Activated B cell treated with CpG ODN at 0.5 μM for 24 hours (primary cell): Measurements from ENCODE around the gene TNFRSF4. TPM values are rescaled to one million over a fixed set of nuclear protein-coding genes. Genes with fewer than 3 reads are reported as not detected.
A peak's percentile ranks its signal among the peaks of the same experiment; 100 is the strongest.

Experiments
- ATAC-seq: fragments of 200-7000 bp; cut with Tn5 transposase; one replicate; pipeline ENCODE4 v1.10.0; 2021; ENCODE audit warnings: low read depth, mild to moderate bottlenecking, moderate library complexity
- CTCF ChIA-PET: fragments of 350-600 bp; sonication (Branson Sonifier 250); formaldehyde crosslinking; loops from one replicate; lab custom pipeline; 2021; ENCODE audit warnings: antibody characterized with exemption; lab: Charles Lee
- POLR2A ChIA-PET: fragments of 350-600 bp; sonication (Branson Sonifier 250); formaldehyde crosslinking; loops from one replicate; lab custom pipeline; 2021; ENCODE audit warnings: antibody characterized with exemption; lab: Charles Lee
- DNase-seq: peaks from one replicate; pipeline ENCODE4 v3.0.0; 2022
- H3K27ac Mint-ChIP-seq: one replicate; pipeline ENCODE4 v1.8.0; 2020; ENCODE audit warnings: mixed read lengths
- H3K27me3 Mint-ChIP-seq: one replicate; pipeline ENCODE4 v1.8.0; 2021; ENCODE audit warnings: mixed read lengths
- H3K36me3 Mint-ChIP-seq: one replicate; pipeline ENCODE4 v1.8.0; 2021; ENCODE audit warnings: low read depth, mixed read lengths
- H3K4me1 Mint-ChIP-seq: one replicate; pipeline ENCODE4 v1.8.0; 2021; ENCODE audit warnings: mixed read lengths
- H3K4me3 Mint-ChIP-seq: one replicate; pipeline ENCODE4 v1.8.0; 2020; ENCODE audit warnings: mild to moderate bottlenecking, mixed read lengths
- H3K9me3 Mint-ChIP-seq: one replicate; pipeline ENCODE4 v1.8.0; 2020; ENCODE audit warnings: mixed read lengths
- CTCF ChIP-seq: fragments of 200-600 bp; IDR thresholded peaks from one replicate; pipeline ENCODE4 v1.8.0; 2022; ENCODE audit warnings: antibody characterized with exemption, mild to moderate bottlenecking
- intact Hi-C: fragments of 100-400 bp; cut with micrococcal nuclease; formaldehyde crosslinking; loops from one replicate; pipeline ENCODE4 v1.15.1; 2024
- total RNA-seq: library from RNA; stranded (reverse); gene quantifications from 2 replicates; pipeline ENCODE4 v1.2.3, GENCODE V29; 2022

TNFRSF4 gene
- total RNA-seq, 1 donor from 2014 or later = 0.86 TPM

- no peaks in the 10 kb centered on the region for H3K36me3 Mint-ChIP-seq
- ChIA-PET CTCF (no interaction called here), POLR2A (no interaction called here)
- peaks cover 17% of the 10 kb centered on the region for H3K27me3 Mint-ChIP-seq
- no peak overlapping the region for H3K27ac Mint-ChIP-seq
- intact Hi-C loops = no loop called here
- no peaks in the 10 kb centered on the region for H3K9me3 Mint-ChIP-seq
- no peak for ATAC-seq
- no peaks in the 10 kb centered on the region for H3K4me1 Mint-ChIP-seq
- DNase-seq = peak; percentile 16
- no peak overlapping the region for H3K4me3 Mint-ChIP-seq
- no peak for TF ChIP-seq CTCF
Observed at GRCh38 chr1:1182491-1183220, 31.3 kb downstream of the TNFRSF4 start.

- Mint-ChIP-seq H3K27ac (no peak overlapping the region), H3K27me3 (peaks cover 18% of the 10 kb centered on the region), H3K36me3 (no peaks in the 10 kb centered on the region), H3K9me3 (no peaks in the 10 kb centered on the region), H3K4me1 (no peaks in the 10 kb centered on the region), H3K4me3 (no peak overlapping the region)
- DNase-seq = no peak
- intact Hi-C loops = no loop called here
- ChIA-PET CTCF (no interaction called here), POLR2A (no interaction called here)
- ATAC-seq = no peak
- TF ChIP-seq CTCF = no peak
Observed at GRCh38 chr1:1181938-1182410, 32.0 kb downstream of the TNFRSF4 start.

- Mint-ChIP-seq H3K27ac (no peak overlapping the region), H3K4me3 (no peak overlapping the region), H3K36me3 (no peaks in the 10 kb centered on the region), H3K4me1 (no peaks in the 10 kb centered on the region), H3K9me3 (no peaks in the 10 kb centered on the region), H3K27me3 (peaks cover 20% of the 10 kb centered on the region)
- ATAC-seq (no peak), DNase-seq (peak; percentile 11)
- ChIA-PET CTCF (no interaction called here), POLR2A (no interaction called here)
- no peak for TF ChIP-seq CTCF
- intact Hi-C loops = no loop called here
Observed at GRCh38 chr1:1181129-1181937, 32.6 kb downstream of the TNFRSF4 start.

GRCh38 chr1:1179983-1180861, 33.7 kb downstream of the TNFRSF4 start:
- H3K36me3 Mint-ChIP-seq = no peaks in the 10 kb centered on the region
- no peak overlapping the region for H3K4me3 Mint-ChIP-seq
- POLR2A ChIA-PET = interaction anchor here (0.6 to 0.8 kb wide), 2 partner anchors 27 to 44 kb away, joined by 4 read pairs; no protein-coding TSS in a partner anchor
- DNase-seq (peak; percentile 15), ATAC-seq (no peak)
- no peak overlapping the region for H3K27ac Mint-ChIP-seq
- peaks cover 5% of the 10 kb centered on the region for H3K4me1 Mint-ChIP-seq
- intact Hi-C loops = no loop called here
- CTCF ChIA-PET = no interaction called here
- peaks cover 25% of the 10 kb centered on the region for H3K27me3 Mint-ChIP-seq
- H3K9me3 Mint-ChIP-seq = no peaks in the 10 kb centered on the region
- TF ChIP-seq CTCF = no peak
